Endothelial cell of umbilical vein (primary cell): ENCODE data around the gene CRISPLD2. TPM values are rescaled to one million over a fixed set of nuclear protein-coding genes. Genes with fewer than 3 reads are reported as not detected.
"Not testable (repeated sequence)": the region's sequence is repeated elsewhere in the genome, so short reads cannot be mapped to it uniquely, and the experiment has no call there.

Source experiments
- BruUV-seq: library from RNA; stranded (reverse); fragments of 400-500 nt; replicated peaks from 2 replicates; lab custom pipeline; 2021; lab: Mats Ljungman, UMichigan
- CTCF ChIA-PET: fragments of 300-600, 350-600 bp; sonication (Branson Sonifier 250); formaldehyde crosslinking; loops from one replicate; lab custom pipeline; 2021; ENCODE audit warnings: antibody characterized with exemption, inconsistent platforms; lab: Charles Lee
- POLR2A ChIA-PET: fragments of 300-600, 350-600 bp; sonication (Branson Sonifier 250); formaldehyde crosslinking; loops from one replicate; lab custom pipeline; 2021; ENCODE audit warnings: antibody characterized with exemption, inconsistent platforms; lab: Charles Lee
- DNase-seq: peaks from one replicate; pipeline ENCODE4 v3.0.0-alpha.2; 2011; ENCODE audit warnings: low read depth, low spot score
- FAIRE-seq: peaks from 2 replicates; lab custom pipeline; 2011; peaks lifted over from hg19 to GRCh38; lab: Jason Lieb, UNC
- H2AFZ ChIP-seq: 2 replicates; pipeline ENCODE4 v1.6.0; 2012; ENCODE audit warnings: low read depth, low read length, control low read depth, inconsistent platforms
- H3K27ac ChIP-seq: 2 replicates; pipeline ENCODE4 v1.5.1; 2011; ENCODE audit warnings: low read depth, mild to moderate bottlenecking, control low read depth, low read length, moderate library complexity; ENCODE audit not compliant: insufficient read depth
- H3K27me3 ChIP-seq, 2 experiments: 2 replicates each; pipeline versions ENCODE4 v1.6.0 to v1.6.1; 2011; ENCODE audit warnings: low read length in 2 of 2, mixed read lengths in 1 of 2; ENCODE audit not compliant: control insufficient read depth in 2 of 2, insufficient read depth in 2 of 2
- H3K36me3 ChIP-seq, 2 experiments: 2 replicates in 1 of 2; 3 replicates in 1 of 2; pipeline ENCODE4 v1.5.1; 2011; ENCODE audit warnings: low read length in 2 of 2, mild to moderate bottlenecking in 1 of 2, moderate library complexity in 1 of 2; ENCODE audit not compliant: control insufficient read depth in 2 of 2, insufficient read depth in 2 of 2; ENCODE audit errors: extremely low read depth in 1 of 2
- H3K4me1 ChIP-seq: 3 replicates; pipeline ENCODE4 v1.5.1; 2011; ENCODE audit warnings: mild to moderate bottlenecking, low read length; ENCODE audit not compliant: control insufficient read depth, insufficient read depth; ENCODE audit errors: extremely low read depth
- H3K4me2 ChIP-seq: 2 replicates; pipeline ENCODE4 v1.6.1; 2011; ENCODE audit warnings: low read length, control low read depth, mixed read lengths; ENCODE audit not compliant: insufficient read depth
- H3K4me3 ChIP-seq, 3 experiments: fragments of 200-600 bp in 1 of 3; sonication (generic), shearing (Covaris generic) in 1 of 3; replicated peaks in 1 of 3; 2 replicates each; pipeline ENCODE4 v1.5.1; 2011 to 2016; ENCODE audit warnings: control low read depth in 3 of 3, low read length in 3 of 3, mild to moderate bottlenecking in 2 of 3, inconsistent platforms in 1 of 3, low read depth in 1 of 3, moderate library complexity in 1 of 3; ENCODE audit not compliant: insufficient read depth in 1 of 3
- H3K79me2 ChIP-seq: 2 replicates; pipeline ENCODE4 v1.6.0; 2012; ENCODE audit warnings: low read length, inconsistent platforms; ENCODE audit not compliant: control insufficient read depth, insufficient read depth
- H3K9ac ChIP-seq: replicated peaks from 2 replicates; pipeline ENCODE3; 2011; ENCODE audit warnings: low read length, control low read depth; ENCODE audit not compliant: insufficient read depth; ENCODE audit errors: extremely low read depth
- H3K9me1 ChIP-seq: replicated peaks from 3 replicates; pipeline ENCODE4 v1.6.0; 2011; ENCODE audit warnings: mild to moderate bottlenecking, low read length; ENCODE audit not compliant: control insufficient read depth, insufficient read depth; ENCODE audit errors: extremely low read depth
- H3K9me3 ChIP-seq: replicated peaks from 2 replicates; pipeline ENCODE4 v1.5.1; 2012; ENCODE audit warnings: low read length, inconsistent platforms; ENCODE audit not compliant: control insufficient read depth, insufficient read depth
- H4K20me1 ChIP-seq: replicated peaks from 2 replicates; pipeline ENCODE3; 2011; ENCODE audit warnings: mild to moderate bottlenecking, low read length; ENCODE audit not compliant: control insufficient read depth, insufficient read depth; ENCODE audit errors: extremely low read depth
- EZH2 ChIP-seq: IDR thresholded peaks from 2 replicates; pipeline ENCODE4 v1.6.1; 2012; ENCODE audit warnings: borderline replicate concordance, low read depth, mild to moderate bottlenecking, moderate library complexity, low read length, inconsistent platforms; ENCODE audit not compliant: severe bottlenecking
- FOS ChIP-seq: IDR thresholded peaks from 2 replicates; pipeline ENCODE4 v1.6.1; 2011; ENCODE audit warnings: mild to moderate bottlenecking, low read length, moderate library complexity, borderline replicate concordance; ENCODE audit not compliant: insufficient read depth
- GATA2 ChIP-seq: IDR thresholded peaks from 2 replicates; pipeline ENCODE4 v1.7.0; 2011; ENCODE audit warnings: low read depth, mild to moderate bottlenecking, moderate library complexity, mixed read lengths, low read length; ENCODE audit not compliant: insufficient read length, insufficient read depth
- JUN ChIP-seq: IDR thresholded peaks from 2 replicates; pipeline ENCODE4 v1.6.1; 2011; ENCODE audit warnings: borderline replicate concordance, low read depth; ENCODE audit not compliant: insufficient read length, insufficient read depth
- MYC ChIP-seq: IDR thresholded peaks from one replicate; pipeline ENCODE4 v1.6.1; 2011; ENCODE audit warnings: mild to moderate bottlenecking, low read depth, low read length
- POLR2A ChIP-seq: IDR thresholded peaks from 2 replicates; pipeline ENCODE4 v1.6.1; 2012; ENCODE audit warnings: low read depth, mild to moderate bottlenecking, control low read depth, low read length
- POLR2AphosphoS5 ChIP-seq: IDR thresholded peaks from 2 replicates; pipeline ENCODE4 v1.6.1; 2012; ENCODE audit warnings: low read depth, mild to moderate bottlenecking, control low read depth, low read length, moderate library complexity; ENCODE audit not compliant: insufficient read depth
- dilution Hi-C: fragments of 300-500 bp; cut with MboI; formaldehyde crosslinking; loops from one replicate; pipeline ENCODE4 v1.15.0; 2019; ENCODE audit warnings: low sequenced_read_pairs; ENCODE audit not compliant: extremely low pct_ligation_motif_present
- intact Hi-C: fragments of 100-400 bp; cut with micrococcal nuclease; formaldehyde crosslinking; loops from one replicate; pipeline ENCODE4 v1.10.0; 2022
- polyA plus RNA-seq, 4 experiments: library from polyadenylated mRNA; depleted of rRNA in 3 of 4; stranded (reverse) in 3 of 4; unstranded in 1 of 4; fragments of >200 nt; gene quantifications; 2 replicates each; pipeline versions ENCODE4 v1.2.1 to v1.2.3, GENCODE V29; 2011 to 2012; ENCODE audit warnings: missing spikeins in 1 of 4
- total RNA-seq: library from RNA; stranded (reverse); gene quantifications from 2 replicates; pipeline ENCODE4 v1.2.3, GENCODE V29; 2021
- TF ChIP-seq, protein P1 (sequence below): IDR thresholded peaks from 2 replicates; pipeline ENCODE4 v1.6.1; 2011; ENCODE audit not compliant: insufficient read depth, insufficient read length
- TF ChIP-seq, protein P2 (sequence below), 2 donors: IDR thresholded peaks; 1 replicate in 1 of 2; 2 replicates in 1 of 2; pipeline ENCODE4 v1.5.1; 2011; ENCODE audit warnings: low read length in 2 of 2, mild to moderate bottlenecking in 2 of 2, moderate library complexity in 2 of 2, control low read depth in 1 of 2, inconsistent platforms in 1 of 2, low read depth in 1 of 2; ENCODE audit not compliant: insufficient read depth in 1 of 2; ENCODE audit errors: extremely low read depth in 1 of 2

CRISPLD2 gene
- total and polyA plus RNA-seq, 2 donors (not counting 3 experiments of a cell fraction or from before 2014, with no cell fraction given) = 0.14 to 0.73 TPM

DNA sequence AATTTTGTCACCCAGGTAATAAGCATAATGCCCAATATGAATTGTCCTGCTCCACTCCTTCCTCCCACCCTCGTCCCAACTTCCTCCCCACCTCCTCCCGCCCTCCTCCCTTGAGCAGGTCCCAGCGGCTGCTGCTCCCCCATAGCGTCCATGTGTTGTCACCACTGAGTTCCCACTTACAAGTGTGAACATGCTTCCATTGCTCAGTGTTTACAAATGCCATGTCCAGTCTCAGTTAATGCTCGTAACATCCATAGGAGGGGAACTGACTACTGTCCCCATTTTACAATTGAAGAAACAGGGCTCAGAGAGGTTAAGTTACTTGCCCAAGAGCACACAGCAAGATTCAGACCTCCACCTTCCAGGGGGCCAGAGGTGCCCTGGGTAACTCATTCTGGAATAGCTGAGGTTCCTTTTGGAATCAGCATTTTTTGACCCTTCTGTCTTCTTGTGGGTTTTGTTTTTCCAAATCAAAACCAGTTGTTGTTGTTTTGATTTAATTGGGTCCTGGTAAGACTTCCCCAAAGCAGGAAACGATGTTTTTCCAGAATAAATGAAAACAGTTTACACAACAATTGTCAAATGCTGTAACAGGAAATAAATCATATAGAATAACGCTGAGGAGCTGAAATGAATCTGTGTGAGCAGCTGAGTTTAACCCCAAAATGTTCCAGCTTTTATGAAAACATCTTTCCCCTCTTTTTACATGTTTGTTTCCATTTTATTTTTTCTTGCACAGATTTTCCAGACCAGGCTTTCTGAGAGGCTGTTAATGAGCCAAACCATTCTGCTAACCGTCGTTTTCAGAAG, 117.6 kb downstream of the CRISPLD2 start:
- Histone ChIP-seq H3K4me2 (peak overlapping the region; percentile 17), H3K9ac (no peak overlapping the region), H3K9me1 (no peaks in the 10 kb centered on the region), H3K4me1 (peaks cover 4% of the 10 kb centered on the region), H3K9me3 (no peaks in the 10 kb centered on the region), H3K4me3 (no peak overlapping the region), H3K79me2 (no peaks in the 10 kb centered on the region), H3K27ac (no peak overlapping the region), H3K36me3 (no peaks in the 10 kb centered on the region), H4K20me1 (no peaks in the 10 kb centered on the region), H3K27me3 (no peaks in the 10 kb centered on the region), H2AFZ (no peak overlapping the region)
- dilution Hi-C loops (no loop called here), intact Hi-C loops (no loop called here)
- DNase-seq (no peak), FAIRE-seq (peak; percentile 37)
- TF ChIP-seq, protein P1, sequence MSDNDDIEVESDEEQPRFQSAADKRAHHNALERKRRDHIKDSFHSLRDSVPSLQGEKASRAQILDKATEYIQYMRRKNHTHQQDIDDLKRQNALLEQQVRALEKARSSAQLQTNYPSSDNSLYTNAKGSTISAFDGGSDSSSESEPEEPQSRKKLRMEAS = no peak
- TF ChIP-seq, protein P2, sequence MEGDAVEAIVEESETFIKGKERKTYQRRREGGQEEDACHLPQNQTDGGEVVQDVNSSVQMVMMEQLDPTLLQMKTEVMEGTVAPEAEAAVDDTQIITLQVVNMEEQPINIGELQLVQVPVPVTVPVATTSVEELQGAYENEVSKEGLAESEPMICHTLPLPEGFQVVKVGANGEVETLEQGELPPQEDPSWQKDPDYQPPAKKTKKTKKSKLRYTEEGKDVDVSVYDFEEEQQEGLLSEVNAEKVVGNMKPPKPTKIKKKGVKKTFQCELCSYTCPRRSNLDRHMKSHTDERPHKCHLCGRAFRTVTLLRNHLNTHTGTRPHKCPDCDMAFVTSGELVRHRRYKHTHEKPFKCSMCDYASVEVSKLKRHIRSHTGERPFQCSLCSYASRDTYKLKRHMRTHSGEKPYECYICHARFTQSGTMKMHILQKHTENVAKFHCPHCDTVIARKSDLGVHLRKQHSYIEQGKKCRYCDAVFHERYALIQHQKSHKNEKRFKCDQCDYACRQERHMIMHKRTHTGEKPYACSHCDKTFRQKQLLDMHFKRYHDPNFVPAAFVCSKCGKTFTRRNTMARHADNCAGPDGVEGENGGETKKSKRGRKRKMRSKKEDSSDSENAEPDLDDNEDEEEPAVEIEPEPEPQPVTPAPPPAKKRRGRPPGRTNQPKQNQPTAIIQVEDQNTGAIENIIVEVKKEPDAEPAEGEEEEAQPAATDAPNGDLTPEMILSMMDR (IDR thresholded peaks at IDR 0.05; ENCODE audit: extremely low read depth in 1 of 2, insufficient read depth in 1 of 2, low read depth in 1 of 2, low read length in 2 of 2) = no peak
- TF ChIP-seq MYC (no peak), POLR2AphosphoS5 (no peak), POLR2A (no peak), GATA2 (no peak), EZH2 (no peak), JUN (no peak), FOS (no peak)
- ChIA-PET CTCF (interaction anchor here (1.5 to 1.6 kb wide), 2 partner anchors 15 to 168 kb away, joined by 4 to 5 read pairs; no protein-coding TSS in a partner anchor), POLR2A (no interaction called here)
- no TSS peak for BruUV-seq

DNA sequence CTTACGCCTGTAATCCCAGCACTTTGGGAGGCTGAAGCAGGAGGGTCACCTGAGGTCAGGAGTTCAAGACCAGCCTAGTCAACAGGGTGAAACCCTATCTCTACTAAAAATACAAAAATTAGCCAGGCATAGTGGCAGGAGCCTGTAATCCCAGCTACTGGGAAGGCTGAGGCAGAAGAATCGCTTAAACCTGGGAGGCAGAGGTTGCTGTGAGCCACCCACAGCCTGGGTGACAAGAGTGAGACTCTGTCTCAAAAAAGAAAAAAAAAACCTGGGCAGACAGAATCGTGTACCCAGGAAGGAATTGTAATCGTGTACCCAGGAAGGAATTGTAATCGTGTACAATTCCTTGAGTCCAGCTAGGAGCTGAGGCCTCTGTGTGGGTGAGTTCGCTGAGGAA, 118.8 kb downstream of the CRISPLD2 start:
- H3K4me3 ChIP-seq, DNase-seq, H3K9me1 ChIP-seq, H3K79me2 ChIP-seq, POLR2A ChIA-PET, H3K9me3 ChIP-seq, H3K9ac ChIP-seq, H3K36me3 ChIP-seq, FAIRE-seq, H3K4me1 ChIP-seq, H3K27me3 ChIP-seq, H3K27ac ChIP-seq, intact Hi-C loops, H2AFZ ChIP-seq, H4K20me1 ChIP-seq, dilution Hi-C loops, H3K4me2 ChIP-seq, BruUV-seq: not testable (repeated sequence)
- CTCF ChIA-PET = interaction anchor here (1.5 kb wide), 1 partner anchor 169 kb away, joined by 4 read pairs; no protein-coding TSS in a partner anchor
